GM19351 (cell line): ENCODE data around the gene SLC16A1.
"Not testable (repeated sequence)": the region's sequence is repeated elsewhere in the genome, so short reads cannot be mapped to it uniquely, and the experiment has no call there.

Experiments
- ATAC-seq: cut with Tn5 transposase; IDR thresholded peaks from one replicate; pipeline ENCODE4 v1.9.1; 2021; ENCODE audit warnings: mild to moderate bottlenecking, moderate library complexity; ENCODE audit not compliant: unreplicated experiment

SLC16A1 gene

GRCh38 chr1:112926858-112927257 is 29.1 kb downstream of the SLC16A1 start:
- ATAC-seq = no peak

GRCh38 chr1:112925015-112925414 is 31.0 kb downstream of the SLC16A1 start:
- no peak for ATAC-seq

DNA sequence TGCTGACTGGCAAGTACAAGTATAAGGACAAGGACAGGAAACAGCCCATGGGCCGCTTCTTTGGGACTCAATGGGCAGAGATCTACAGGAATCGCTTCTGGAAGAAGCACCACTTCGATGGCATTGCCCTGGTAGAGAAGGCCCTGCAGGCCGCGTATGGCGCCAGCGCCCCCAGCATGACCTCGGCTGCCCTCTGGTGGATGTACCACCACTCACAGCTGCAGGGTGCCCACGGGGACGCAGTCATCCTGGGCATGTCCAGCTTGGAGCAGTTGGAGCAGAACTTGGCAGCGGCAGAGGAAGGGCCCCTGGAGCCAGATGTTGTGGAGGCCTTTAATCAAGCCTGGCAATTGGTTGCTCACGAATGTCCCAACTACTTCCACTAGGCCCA is 32.0 kb downstream of the SLC16A1 start:
- ATAC-seq = no peak

DNA sequence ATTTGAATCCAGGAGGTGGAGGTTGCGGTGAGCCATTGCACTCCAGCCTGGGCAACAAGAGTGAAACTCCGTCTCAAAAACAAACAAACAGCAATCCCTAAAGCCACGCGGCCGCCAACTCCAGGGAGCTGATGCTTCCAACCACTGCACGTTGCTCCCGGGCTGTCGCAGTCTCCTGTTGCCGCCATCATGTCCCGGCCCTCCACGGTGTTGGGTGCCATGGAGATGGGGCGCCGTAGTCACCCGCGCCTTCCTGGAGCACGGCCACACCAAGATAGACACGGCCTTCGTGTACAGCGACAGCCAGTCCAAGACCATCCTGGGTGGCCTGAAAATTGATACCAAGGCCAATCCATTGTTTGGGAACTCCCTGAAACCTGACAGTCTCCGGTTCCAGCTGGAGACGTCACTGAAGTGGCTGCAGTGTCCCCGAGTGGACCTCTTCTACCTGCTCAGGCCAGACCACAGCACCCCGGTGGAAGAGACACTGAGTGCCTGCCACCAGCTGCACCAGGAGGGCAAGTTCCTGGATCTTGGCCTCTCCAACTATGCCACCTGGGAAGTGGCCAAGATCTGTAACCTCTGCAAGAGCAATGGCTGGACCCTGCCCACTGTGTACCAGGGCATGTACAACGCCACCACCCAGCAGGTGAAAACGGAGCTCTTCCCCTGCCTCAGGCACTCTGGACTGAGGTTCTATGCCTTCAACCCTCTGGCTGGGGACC is 32.6 kb downstream of the SLC16A1 start:
- ATAC-seq = no peak

GRCh38 chr1:112911506-112912220 is 44.3 kb downstream of the SLC16A1 start:
- no peak for ATAC-seq

- no peak for ATAC-seq
Measured at GRCh38 chr1:112909847-112910246, 46.1 kb downstream of the SLC16A1 start.

DNA sequence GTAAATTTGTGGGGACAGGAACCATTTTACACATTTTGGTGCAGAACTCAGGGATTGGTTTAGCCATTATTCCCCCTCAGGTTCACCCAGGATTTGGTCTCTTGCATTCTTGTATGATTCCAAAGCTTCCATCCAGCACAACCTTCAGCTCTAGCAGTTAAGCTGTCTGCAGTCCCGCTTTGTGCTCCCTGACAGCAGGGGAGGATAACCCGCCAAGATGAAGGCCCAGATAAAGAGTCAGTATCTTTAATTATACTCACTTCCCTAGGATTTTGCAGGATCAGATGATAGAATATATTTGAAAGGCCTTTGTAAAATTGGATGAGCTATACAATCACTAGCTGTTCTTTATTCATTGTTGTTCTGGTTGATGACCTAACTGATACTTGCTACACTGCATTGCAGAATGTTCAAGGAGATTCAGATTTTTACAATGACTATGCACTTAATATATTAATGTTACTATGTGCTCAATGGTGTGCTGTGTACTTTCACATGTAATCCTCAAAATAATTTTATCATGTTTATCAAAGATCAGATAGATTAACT is 49.8 kb downstream of the SLC16A1 start:
- no peak for ATAC-seq

DNA sequence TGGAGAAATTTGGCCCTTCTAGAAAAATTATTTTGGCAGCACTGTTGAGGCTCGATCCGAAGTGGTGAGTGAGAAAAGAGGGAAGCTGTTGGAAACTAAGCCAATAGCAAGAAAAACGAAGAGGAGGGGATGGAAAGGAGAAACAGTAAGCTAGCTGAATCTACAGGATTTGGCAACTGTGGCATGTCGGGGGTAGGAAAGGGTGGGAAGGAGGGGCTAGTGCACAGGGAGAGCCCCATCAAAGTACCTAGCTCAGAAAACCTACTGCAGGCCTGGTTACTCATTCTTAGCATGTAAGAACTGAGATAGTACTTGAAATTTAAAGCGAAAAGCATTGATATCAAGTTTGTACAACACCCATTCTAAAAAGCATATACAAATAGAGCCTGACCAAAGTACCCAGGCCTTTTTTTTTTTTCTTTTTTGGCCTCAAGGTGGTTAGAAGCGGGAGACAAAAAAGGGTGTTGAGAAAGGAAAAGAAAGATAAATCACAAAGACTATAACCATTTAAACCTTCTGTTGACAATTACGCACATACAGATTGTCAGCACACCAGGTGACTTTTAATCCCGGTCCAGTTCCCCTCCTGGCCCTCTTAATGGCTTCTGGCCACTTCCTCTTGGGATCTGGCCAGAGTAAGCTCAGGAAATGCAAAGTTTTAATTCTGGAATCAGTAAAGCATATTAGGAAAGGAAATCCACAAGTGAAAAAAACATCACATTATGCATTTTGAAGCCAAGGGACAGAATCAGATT is 50.4 kb downstream of the SLC16A1 start:
- ATAC-seq = no peak

DNA sequence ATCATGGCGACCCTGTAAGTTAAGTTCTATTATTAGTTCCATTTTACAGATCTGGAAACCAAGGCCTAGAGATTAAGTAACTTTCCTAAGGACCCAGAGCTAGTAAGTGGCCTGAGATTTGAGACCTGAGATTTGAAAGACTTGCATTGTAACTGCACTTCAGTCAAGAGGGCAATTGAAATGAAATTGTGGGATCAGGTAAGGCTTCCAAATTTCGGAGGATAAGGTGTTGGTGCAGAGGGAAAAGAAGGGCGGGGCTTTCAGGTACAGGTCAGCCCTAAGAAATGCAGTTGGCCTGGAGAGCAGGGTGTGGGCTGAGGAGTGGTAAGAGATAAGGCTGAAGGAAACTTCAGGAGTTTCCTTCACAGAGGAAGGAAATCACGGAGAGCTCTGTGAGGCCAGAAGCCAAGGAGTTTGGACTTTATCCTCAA is 51.1 kb downstream of the SLC16A1 start:
- no peak for ATAC-seq

DNA sequence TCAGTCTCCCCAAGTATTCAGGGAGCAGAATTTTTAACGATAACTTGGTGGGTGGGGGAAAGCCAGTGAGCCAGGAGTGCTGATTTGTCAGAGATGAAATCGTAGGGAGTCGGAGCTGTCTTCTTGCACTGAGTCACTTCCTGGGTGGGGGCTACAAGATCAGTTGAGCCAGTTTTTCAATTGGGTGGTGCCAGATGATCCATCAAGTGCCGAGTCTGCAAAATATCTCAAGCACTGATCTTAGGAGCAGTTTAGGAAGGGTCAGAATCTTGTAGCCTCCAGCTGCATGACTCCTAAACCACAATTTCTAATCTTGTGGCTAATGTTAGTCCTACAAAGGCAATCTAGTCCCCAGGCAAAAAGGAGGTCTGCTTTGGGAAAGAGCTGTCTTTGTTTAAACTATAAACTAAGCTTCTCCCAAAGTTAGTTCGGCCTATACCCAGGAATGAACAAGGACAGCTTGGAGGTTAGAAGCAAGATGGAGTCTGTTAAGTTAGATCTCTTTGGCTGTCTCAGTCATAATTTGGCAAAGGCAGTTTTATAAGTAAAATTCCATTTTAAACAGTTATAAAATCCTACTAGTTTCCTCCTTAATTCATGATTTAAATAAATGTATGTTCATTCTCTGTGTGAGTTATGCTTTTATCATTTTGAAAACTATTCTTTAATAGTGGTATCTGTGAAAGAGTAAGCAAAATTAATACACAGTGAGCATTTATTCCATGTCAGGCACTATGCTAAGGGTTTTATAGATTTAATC is 51.7 kb downstream of the SLC16A1 start:
- ATAC-seq = no peak

DNA sequence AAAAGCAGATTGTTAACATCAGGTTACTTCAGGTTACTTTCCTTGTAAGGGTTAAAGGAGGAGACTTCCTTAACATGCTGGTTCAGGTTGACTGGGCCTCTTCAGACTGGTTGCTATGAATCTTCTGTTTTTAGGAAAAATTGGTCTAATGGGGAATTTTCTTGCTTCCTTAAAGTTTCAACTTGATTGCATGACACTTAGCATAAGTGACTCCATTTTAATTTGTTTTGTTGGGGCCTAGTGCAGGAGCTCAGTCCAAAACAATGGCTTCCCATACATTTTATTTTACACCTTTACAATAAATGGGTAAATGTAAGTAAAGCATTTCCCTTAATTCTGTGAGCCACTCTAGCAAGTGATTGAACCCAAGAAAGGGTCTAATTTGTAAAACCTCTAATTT is 53.8 kb downstream of the SLC16A1 start:
- ATAC-seq = no peak

DNA sequence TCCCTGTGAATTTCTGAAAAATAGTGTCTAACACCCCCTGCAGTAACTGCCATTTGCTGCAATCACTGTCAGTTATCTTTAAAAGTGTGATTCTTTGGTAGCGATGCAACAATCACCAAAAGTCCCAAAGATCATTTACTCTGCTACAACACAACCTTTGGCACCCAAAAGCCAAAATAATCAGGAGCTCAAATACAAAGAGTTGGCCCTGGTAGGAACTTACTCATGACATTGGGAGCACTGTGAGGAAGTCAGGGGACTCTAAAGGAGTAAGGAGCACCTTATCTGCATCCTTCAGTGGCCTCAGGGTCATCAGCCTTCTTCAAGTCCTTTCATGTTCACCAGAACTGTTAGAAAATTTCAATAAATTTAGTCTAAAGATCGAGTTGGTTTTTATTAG is 54.6 kb downstream of the SLC16A1 start:
- ATAC-seq = no peak

- ATAC-seq = no peak
Measured at GRCh38 chr1:112896783-112897182, 59.2 kb downstream of the SLC16A1 start.

GRCh38 chr1:112894561-112895011 is 61.4 kb downstream of the SLC16A1 start:
- ATAC-seq = no peak

GRCh38 chr1:112894010-112894292 is 62.0 kb downstream of the SLC16A1 start:
- ATAC-seq = no peak

GRCh38 chr1:112893288-112894009 is 62.5 kb downstream of the SLC16A1 start:
- ATAC-seq = no peak

DNA sequence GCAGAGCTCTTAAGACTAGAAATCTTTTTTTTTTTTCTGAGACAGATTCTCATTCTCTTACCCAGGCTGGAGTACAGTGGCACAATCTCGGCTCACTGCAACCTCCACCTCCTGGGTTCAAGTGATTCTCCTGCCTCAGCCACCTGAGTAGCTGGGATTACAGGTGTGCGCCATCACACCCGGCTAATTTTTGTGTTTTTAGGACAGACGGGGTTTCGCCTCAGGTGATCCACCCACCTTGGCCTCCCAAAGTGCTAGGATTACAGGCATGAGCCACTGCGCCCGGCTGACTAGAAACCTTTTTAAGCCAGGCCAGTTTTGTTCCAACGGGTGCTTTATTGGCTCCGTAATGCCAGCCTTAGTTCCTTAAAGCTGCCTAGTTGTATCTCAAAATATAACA is 66.1 kb downstream of the SLC16A1 start:
- not testable (repeated sequence) for ATAC-seq

- no peak for ATAC-seq
Measured at GRCh38 chr1:112889052-112889768, 66.8 kb downstream of the SLC16A1 start.

DNA sequence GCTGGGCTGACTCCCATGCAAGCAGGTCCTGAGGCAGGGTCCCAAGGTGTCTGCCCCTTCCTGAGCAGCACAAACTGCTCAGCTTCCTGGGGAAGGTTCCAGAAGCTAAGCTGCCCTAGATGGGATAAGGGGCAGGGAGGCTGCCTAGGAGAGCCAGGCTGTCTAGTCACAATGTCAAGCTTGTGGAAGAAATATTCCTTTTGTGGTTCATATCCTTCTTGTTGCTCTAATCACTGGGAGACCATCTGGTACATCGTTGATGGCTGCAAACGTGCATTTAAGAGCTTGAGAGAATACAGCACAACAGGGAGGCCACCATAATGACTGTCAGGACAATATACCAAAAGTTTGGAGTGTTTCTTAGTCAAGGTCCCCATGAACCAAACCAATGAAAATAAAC is 67.4 kb downstream of the SLC16A1 start:
- no peak for ATAC-seq
